Activated CD4-positive, alpha-beta T cell treated with anti-CD3 and anti-CD28 coated beads, Interleukin-2, amount 50 U/mL, for 1 hour (primary cell): ENCODE measurements around the gene CD59.
"Not testable (repeated sequence)": the region's sequence is repeated elsewhere in the genome, so short reads cannot be mapped to it uniquely, and the experiment has no call there.

Experiments
- DNase-seq: peaks from one replicate; pipeline ENCODE4 v3.0.0-alpha.2; 2020

CD59 gene

DNA sequence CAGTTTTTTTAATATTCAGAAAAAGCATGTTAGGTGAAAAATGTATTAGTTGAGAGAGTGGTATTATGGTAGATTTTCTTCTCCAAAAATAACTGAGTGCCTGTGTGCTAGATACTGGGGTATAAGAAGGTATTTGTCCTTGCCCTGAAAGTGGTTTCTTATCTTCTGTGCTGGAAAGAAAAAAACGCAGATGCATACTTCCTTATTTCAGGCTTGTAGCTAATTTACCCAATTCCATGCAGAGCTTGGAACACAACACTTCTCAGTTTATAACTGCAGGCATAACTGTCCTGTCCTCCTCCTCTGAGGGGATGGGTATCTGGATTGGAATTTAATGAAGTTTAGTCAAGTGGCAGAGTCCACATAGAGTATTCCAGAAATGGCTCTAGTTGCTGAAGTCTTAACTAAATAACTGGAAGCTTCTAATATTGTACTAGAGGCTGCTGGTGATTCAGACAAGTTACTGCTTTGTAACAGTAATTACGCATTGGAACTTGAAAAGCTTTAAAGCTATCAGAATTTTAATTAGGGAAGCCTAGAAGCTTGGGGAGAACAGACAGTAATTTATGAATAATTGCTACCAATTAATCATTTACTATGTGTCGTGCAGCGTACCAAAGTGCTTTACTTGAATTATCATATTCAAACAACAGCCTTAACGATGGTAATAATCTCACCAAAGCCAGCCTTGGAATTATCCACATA is 22.9 kb downstream of the CD59 start:
- DNase-seq, result no peak

- DNase-seq, result no peak
Observed at GRCh38 chr11:33712436-33712835, 23.8 kb downstream of the CD59 start.

DNA sequence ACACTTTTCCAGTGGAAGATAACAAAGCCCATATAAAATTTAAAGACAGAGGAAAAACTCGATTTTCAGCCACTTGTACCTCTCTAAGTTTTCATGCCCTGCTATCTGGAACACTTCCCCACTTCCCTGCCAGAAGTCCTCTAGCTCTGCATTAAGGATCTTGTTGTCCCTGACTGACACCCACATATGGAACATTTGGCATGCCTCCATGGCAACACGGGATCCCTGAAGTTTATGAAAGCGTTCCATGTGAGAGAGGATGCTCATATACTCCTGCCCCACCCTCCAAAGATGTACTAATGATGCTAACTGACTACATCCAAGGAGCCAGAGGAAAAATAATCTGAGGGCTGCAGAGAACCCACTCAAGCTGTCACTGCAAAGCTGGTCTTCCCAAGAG is 26.8 kb downstream of the CD59 start:
- no peak for DNase-seq

- DNase-seq, result no peak
Observed at GRCh38 chr11:33708985-33709384, 27.2 kb downstream of the CD59 start.

GRCh38 chr11:33707831-33708230 is 28.4 kb downstream of the CD59 start:
- DNase-seq, result not testable (repeated sequence)

- no peak for DNase-seq
Observed at GRCh38 chr11:33706966-33707365, 29.3 kb downstream of the CD59 start.

- DNase-seq, result no peak
Observed at GRCh38 chr11:33706546-33706945, 29.7 kb downstream of the CD59 start.

DNA sequence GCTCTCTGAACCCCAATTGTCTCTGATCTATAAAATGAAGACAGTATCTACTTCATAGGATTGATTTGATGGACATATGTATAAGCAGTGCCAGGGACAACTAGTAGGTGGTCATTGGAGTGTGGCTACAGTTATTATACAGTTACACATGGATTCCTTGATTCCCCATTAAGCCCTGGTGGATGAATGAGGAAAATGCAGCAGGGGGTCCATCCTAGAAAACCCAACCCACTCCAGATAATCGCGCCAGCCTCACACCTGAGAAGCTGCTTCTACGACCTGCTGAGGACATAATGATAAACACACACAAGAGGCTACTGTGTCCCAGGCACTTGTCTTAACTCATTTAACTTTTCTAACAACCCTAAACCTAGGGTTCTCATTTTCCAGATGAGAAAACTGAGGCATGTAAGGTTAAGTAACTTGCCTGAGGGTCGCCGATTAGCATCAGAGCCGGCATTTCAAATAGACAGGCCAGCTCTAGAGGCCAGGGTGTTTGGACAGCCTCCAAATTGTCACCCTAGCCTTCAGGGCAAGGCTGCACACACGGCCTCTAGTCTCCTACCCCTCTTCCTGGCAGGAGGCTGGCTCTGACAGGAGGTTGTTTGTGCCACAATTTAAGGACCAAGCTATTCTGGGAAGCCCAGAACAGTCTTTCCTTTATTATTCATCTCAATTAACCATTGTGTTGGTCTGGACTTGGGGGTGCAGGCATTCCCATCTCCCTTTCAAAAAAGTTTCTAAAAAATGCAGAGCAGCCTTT is 31.8 kb downstream of the CD59 start:
- DNase-seq, result no peak

DNA sequence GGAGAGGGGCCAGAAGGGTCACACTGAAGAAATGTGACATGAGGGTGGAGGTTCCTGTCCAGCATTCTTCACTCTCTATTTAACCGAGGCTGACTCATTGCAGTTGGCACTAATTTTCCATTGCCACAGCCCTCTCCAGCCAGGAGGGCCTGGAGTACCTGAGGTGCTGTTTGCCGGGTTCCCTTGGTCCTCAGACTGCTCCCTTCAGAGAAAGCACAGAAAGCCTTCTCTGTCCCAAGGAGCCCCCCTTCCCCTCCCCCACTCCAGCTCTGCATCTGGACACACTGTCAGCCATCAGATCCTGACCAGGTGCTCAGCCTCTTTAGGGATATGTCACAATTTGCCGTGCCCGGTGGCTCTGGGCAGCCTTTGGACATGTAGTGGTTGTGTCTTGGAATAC is 32.4 kb downstream of the CD59 start:
- no peak for DNase-seq

- no peak for DNase-seq
Observed at GRCh38 chr11:33703234-33703633, 33.0 kb downstream of the CD59 start.

DNA sequence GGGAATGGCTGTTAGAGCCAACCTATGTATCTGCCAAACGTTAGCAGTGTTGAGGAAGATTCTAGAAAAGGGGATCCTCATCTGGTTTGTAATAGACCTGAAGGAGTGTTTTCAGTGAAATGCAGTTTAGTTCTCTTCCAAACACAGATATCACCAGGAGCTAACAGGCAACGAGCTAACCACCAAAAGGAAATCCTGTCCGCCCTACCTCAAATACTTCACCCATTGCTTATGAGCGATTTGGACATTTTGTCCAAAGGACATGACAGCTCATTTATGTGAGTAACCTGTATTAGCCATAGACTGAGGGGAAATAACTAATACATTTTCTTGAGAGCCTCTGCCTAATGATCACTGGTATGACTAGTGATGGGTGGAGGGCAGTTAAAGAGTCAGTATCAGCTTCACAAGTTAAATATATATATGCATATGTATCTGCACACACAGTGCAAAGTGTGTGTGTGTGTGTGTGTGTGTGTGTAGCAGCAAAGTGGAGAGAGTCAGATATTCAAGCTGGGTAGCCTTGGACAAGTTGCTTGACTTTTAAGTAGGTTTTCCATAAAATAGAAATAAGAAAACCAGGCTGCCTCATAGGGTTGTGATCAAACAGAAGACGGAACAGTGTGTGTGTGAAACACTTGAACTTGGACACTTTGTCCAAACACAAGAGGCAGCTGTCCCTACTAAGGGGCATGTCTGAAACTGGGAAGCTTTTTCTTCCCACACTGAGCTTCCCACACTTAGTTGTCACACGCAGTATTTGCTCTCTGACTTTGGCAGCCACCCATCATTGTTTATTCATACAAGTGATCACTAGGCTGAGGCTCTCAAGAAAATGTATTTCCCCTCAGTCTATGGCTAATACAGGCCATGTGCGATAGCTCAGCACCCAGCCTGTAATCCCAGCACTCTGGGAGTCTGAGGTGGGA is 34.7 kb downstream of the CD59 start:
- no peak for DNase-seq

- DNase-seq, result peak; percentile 95
Observed at GRCh38 chr11:33700502-33701271, 35.5 kb downstream of the CD59 start, which contains the start of gene C11orf91. Gene C11orf91 (minus strand): TSS chr11:33700826. CDS start chr11:33700740, 86 bp downstream.

GRCh38 chr11:33700063-33700501 is 36.1 kb downstream of the CD59 start:
- no peak for DNase-seq

- DNase-seq, result no peak
Observed at GRCh38 chr11:33699515-33700062, 36.6 kb downstream of the CD59 start.

DNA sequence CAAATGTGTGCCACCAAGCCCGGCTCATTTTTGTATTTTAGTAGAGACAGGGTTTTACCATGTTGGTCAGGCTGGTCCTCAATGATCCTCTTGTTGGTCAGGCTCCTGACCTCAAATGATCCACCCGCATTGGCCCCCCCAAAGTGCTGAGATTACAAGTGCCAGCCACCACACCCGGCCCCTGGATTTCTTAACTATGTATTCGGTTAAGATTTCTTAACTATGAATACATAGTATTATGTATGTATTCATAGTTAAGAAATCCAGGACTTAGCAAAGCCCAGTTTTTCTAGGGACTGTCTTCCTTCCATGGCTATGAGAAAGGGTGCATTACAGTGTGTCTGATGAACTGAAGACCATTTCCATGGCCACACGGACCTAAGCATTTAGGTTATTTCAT is 37.3 kb downstream of the CD59 start:
- DNase-seq, result no peak

GRCh38 chr11:33697997-33698396 is 38.2 kb downstream of the CD59 start:
- no peak for DNase-seq

DNA sequence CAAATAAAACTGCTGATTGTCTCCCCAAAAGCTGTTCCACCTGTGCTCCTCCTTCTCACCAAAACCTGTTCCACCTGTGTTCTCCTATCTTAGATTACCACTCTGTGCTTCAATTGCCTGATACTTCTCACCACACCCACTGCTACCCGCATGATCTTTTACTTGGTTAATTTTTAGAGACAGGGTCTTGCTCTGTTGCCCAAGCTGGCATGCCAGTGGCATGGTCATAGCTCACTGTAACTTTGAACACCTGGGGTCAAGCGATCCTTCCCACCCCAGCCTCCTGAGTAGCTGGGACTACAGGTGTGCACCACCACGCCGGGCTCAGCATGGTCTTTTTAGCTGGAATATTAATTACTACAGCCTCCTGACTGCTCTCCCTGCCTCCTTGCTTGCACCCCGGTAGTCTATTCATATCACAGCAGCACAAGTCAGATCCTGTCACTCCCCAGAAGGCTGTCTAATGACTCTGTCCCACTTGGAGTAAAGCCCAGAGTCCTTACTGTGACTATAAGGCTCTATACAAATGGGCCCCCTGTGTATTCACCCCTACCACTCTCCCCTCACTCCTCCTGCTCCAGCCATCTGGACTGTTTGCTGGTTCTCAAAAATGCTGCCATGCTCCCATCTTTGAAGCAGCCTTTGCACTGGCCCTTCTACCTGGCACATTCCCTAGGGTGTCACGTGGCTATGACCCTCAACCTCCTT is 39.1 kb downstream of the CD59 start:
- no peak for DNase-seq

DNA sequence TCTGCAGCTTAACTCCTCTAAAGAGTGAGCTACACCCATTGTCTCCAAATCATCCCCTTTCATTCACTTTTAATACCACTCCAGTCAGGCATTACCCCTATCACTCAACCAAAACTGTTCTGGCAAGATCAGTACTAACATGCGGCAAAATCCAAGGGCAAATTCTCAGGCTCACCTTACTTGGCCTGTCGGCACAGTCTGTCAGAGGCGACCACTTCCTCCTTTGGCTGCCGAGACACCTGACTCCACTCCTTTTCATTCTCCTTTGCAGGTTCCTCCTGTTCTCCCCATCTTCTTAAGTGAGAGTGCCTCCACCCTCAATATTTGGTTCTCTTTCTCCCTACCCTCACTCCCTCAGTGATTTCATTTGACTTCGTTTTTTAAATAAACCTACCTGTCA is 39.8 kb downstream of the CD59 start:
- DNase-seq, result no peak

DNA sequence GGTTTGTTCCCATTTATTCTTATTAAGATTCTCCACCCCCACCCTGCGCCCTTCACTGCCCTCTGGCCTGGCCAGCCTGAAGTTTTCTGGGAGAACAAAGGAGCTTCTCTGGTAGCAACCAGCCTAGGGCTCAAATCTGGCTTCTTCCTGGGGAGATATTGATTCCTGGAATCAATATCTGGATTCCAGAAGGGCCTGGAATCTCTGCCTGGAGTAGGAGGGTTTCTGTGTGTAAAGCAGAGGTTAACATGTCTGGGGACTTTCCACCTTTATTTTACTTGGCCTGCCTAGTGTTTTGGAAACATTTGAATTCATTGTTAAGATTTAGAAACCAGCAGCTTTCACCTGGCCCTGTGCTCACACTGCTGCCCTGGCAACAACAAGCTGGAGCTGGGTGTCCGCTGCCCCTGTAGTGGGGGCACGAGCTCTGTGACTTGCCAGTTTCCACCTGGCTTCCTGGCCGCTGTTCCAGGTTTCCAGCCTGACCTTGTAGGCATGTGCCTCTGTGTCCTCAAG is 41.1 kb downstream of the CD59 start:
- DNase-seq, result no peak

GRCh38 chr11:33694346-33695050 is 41.7 kb downstream of the CD59 start:
- DNase-seq, result no peak

- DNase-seq, result no peak
Observed at GRCh38 chr11:33692541-33692940, 43.7 kb downstream of the CD59 start.
